Right lobe of liver (tissue), 4 donors: ENCODE measurements around the gene HSPA4.

ENCODE experiments used
- POLR2A ChIP-seq: fragments of 450-650 bp; IDR thresholded peaks from one replicate; pipeline ENCODE4 v1.6.1; 2017; ENCODE audit warnings: antibody characterized with exemption, mild to moderate bottlenecking
- TF ChIP-seq, protein P1 (sequence below), 4 donors: fragments of 200-600 bp in 3 of 4; fragments of 450-650 bp in 1 of 4; IDR thresholded peaks; one replicate each; pipeline versions ENCODE4 v1.5.1 to v1.8.0; 2016 to 2022; ENCODE audit warnings: antibody characterized with exemption in 4 of 4, mild to moderate bottlenecking in 2 of 4
- donor health status: DM: no; HTN: no; CAD: no.
- donor health status: DM: no; HTN: no; CAD: no.
- donor health status: DM: no; HTN: yes; CAD: no.

DNA sequence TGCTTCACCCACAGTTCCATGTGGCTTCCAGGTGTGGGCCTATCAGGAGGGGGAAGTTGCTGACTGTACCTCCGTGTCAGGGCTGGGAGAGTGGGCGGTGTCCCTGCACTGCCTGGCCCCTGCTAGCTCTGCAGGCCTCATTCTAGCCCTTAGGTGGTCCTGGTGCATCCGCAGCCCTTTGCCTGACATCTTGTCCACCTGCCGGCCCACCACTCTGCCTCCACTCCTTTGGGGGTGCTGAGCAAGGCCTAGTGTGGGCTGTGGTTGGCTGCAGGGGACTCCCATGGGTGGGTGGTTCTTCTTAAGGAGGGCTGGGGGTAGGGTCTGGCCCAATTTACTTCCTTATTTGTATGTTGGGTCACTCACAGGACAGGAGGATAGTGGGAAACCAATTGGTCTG, 66.9 kb downstream of the HSPA4 start:
- TF ChIP-seq, protein P1, sequence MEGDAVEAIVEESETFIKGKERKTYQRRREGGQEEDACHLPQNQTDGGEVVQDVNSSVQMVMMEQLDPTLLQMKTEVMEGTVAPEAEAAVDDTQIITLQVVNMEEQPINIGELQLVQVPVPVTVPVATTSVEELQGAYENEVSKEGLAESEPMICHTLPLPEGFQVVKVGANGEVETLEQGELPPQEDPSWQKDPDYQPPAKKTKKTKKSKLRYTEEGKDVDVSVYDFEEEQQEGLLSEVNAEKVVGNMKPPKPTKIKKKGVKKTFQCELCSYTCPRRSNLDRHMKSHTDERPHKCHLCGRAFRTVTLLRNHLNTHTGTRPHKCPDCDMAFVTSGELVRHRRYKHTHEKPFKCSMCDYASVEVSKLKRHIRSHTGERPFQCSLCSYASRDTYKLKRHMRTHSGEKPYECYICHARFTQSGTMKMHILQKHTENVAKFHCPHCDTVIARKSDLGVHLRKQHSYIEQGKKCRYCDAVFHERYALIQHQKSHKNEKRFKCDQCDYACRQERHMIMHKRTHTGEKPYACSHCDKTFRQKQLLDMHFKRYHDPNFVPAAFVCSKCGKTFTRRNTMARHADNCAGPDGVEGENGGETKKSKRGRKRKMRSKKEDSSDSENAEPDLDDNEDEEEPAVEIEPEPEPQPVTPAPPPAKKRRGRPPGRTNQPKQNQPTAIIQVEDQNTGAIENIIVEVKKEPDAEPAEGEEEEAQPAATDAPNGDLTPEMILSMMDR (IDR thresholded peaks at IDR 0.05) = no peak
- no peak for TF ChIP-seq POLR2A
